ENCODE data around the gene DLGAP4. TPM values are rescaled to one million over a fixed set of nuclear protein-coding genes. Genes with fewer than 3 reads are reported as not detected.

The DLGAP4 gene, protein sequence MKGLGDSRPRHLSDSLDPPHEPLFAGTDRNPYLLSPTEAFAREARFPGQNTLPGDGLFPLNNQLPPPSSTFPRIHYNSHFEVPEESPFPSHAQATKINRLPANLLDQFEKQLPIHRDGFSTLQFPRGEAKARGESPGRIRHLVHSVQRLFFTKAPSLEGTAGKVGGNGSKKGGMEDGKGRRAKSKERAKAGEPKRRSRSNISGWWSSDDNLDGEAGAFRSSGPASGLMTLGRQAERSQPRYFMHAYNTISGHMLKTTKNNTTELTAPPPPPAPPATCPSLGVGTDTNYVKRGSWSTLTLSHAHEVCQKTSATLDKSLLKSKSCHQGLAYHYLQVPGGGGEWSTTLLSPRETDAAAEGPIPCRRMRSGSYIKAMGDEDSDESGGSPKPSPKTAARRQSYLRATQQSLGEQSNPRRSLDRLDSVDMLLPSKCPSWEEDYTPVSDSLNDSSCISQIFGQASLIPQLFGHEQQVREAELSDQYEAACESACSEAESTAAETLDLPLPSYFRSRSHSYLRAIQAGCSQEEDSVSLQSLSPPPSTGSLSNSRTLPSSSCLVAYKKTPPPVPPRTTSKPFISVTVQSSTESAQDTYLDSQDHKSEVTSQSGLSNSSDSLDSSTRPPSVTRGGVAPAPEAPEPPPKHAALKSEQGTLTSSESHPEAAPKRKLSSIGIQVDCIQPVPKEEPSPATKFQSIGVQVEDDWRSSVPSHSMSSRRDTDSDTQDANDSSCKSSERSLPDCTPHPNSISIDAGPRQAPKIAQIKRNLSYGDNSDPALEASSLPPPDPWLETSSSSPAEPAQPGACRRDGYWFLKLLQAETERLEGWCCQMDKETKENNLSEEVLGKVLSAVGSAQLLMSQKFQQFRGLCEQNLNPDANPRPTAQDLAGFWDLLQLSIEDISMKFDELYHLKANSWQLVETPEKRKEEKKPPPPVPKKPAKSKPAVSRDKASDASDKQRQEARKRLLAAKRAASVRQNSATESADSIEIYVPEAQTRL
- total RNA-seq (2013; cell fraction: nucleolus; rRNA removed): 91.2 and 105 TPM in 2 replicates
- 13.3 and 14.8 TPM in 2 replicates for total RNA-seq (2014; rRNA removed)
- 9.7 and 12.1 TPM in 2 replicates for total RNA-seq (2014; rRNA removed; fragmentation: Illumina TruSeq; extraction: Trizol)
- 42.4 and 43.3 TPM in 2 replicates for total RNA-seq (2021)
- 9.4 TPM for polyA plus RNA-seq (2011; ENCODE audit: low read depth)
- polyA plus RNA-seq (2011; rRNA removed): 6.4 and 9.6 TPM in 2 replicates
- polyA plus RNA-seq (2011; cell fraction: cytosol; rRNA removed): 23.0 and 25.4 TPM in 2 replicates
- polyA plus RNA-seq (2011; cell fraction: nucleus; rRNA removed): 81.8 and 95.7 TPM in 2 replicates
- 22.7 and 28.5 TPM in 2 replicates for polyA plus RNA-seq (2012)
- polyA plus RNA-seq (2014; fragmentation: Illumina TruSeq; extraction: Trizol): 22.5 and 29.6 TPM in 2 replicates
- polyA plus RNA-seq (2014; fragmentation: Nextera tagmentation; extraction: Ambion mirVana): under 1 TPM; 0.42 to 0.90 TPM
- 25.3 and 28.8 TPM in 2 replicates for polyA plus RNA-seq (2014; rRNA removed)
- polyA plus RNA-seq (2016; fragmentation: Nextera tagmentation; extraction: Ambion mirVana): 10 to 100 TPM; 24.6 to 28.2 TPM
- 16.2 and 32.1 TPM in 2 replicates for polyA minus RNA-seq (2011; rRNA and poly(A)+ RNA removed)
- 18.9 and 29.1 TPM in 2 replicates for polyA minus RNA-seq (2011; cell fraction: cytosol; rRNA and poly(A)+ RNA removed)
- polyA minus RNA-seq (2011; cell fraction: nucleus; rRNA and poly(A)+ RNA removed): 20.8 and 27.7 TPM in 2 replicates
- Bru-seq, nascent RNA: percentile 58 among the genes with signal in this experiment
- BruChase-seq, experiment 1, labeled RNA remaining after a 6-hour chase: percentile 64 among the genes with signal in this experiment
- BruChase-seq, experiment 2, labeled RNA remaining after a 2-hour chase: percentile 58 among the genes with signal in this experiment
- long read RNA-seq, experiment 1, partial matches to known transcripts: 4 of 10 reads
- long read RNA-seq, experiment 1, other reads (novel, unspliced or antisense): 4 of 10 reads
- long read RNA-seq, experiment 2, partial matches to known transcripts: 0 of 6 reads
- long read RNA-seq, experiment 2, other reads (novel, unspliced or antisense): 6 of 6 reads

DNA sequence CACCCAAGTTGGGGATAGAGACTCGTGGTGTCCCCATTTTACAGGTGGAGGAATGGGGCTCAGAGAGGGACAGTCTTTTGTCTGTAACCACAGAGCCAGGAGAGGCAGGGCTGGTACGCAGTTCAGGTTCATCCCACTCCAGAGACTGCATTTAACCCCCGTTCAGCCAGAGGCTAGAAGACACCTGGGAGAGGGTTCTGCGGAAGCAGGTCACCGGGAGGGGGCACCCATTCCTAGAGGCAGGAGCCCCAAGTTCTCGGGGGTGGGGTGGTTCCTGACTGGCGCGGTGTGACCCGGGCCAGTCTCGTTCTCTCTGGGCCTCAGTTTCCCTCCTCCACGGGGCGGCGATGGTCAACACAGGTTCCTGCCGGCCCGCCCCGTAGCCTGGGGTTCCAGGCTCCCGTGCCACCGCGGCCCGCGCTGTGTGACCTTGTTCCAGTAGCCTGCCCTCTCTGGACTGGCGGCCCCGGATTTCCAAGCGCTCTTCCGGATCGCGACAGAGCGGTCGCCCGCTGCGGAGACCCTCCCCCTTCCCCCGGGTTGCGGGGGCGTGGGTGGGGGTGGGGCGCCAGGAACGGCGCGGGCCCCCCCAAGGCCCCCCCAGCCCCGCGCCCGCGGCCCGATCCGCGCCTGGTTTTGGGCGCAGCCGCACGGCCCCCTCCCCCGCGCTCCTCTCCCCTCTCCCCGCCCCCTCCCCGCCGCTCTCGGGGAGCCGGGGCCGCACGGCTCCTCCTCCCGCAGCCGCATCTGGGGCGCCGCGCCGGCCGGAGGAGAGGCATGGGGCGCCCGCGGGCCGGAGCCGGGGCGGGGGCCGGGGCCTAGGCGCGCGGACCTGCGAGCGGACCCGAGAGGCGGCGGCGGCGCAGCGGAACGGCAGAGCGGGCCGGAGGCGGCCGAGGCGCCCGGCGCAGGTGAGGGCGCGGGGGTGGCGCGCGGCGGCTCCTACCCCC, at the start of gene DLGAP4:
Gene DLGAP4, plus strand, starts transcription at position 738 of the 950 bp plus-strand sequence. CDS start 125,379 bp downstream, outside the sequence.
- ChIA-PET POLR2A (no interaction called here), RAD21 (ENCODE audit: unreplicated experiment) (no interaction called here), SMC1A (ENCODE audit: uncharacterized antibody, unreplicated experiment) (no interaction called here), CTCF (no interaction called here)
- Histone ChIP-seq H3K27ac (ENCODE audit: control insufficient read depth, insufficient read depth) (no peak within 1 kb of the TSS), H2AFZ (ENCODE audit: control insufficient read depth, low read depth, low read length) (no peak within 1 kb of the TSS), H3K9me3 (replicated peaks; ENCODE audit: control insufficient read depth, insufficient read depth, low read length) (no peaks in the 10 kb centered on the region), H3K4me1 (ENCODE audit: control insufficient read depth, insufficient read depth, low read length) (no peaks in the 10 kb centered on the region), H3K36me3 (ENCODE audit: control insufficient read depth in 2 of 2, insufficient read depth in 2 of 2, low read length in 1 of 2) (no peaks in the 10 kb centered on the region), H3K9ac (ENCODE audit: control insufficient read depth, insufficient read depth, low read length) (no peak within 1 kb of the TSS), H4K20me1 (ENCODE audit: control insufficient read depth, insufficient read depth) (no peaks in the 10 kb centered on the region), H3K4me2 (ENCODE audit: control insufficient read depth, insufficient read depth) (no peak within 1 kb of the TSS), H3K4me3 (no peak within 1 kb of the TSS), H3K27me3 (replicated peaks in 1 of 2; ENCODE audit: control insufficient read depth in 2 of 2, insufficient read depth in 2 of 2, low read length in 1 of 2) (peaks cover 13 to 14% of the 10 kb centered on the region in 2 experiments), H3K79me2 (ENCODE audit: control insufficient read depth, insufficient read depth, low read length) (no peaks in the 10 kb centered on the region)
- 39% methylated on average over 30 of the region's 96 CpGs for WGBS (ENCODE audit: insufficient coverage, insufficient replicate concordance, low lambda C conversion rate, missing lambda C conversion rate)
- in situ Hi-C loops (cut with MboI): no loop called here
- ATAC-seq (no peak), FAIRE-seq (no peak), DNase-seq (ENCODE audit: low read depth, low spot score) (no peak)
- intact Hi-C loops (cut with micrococcal nuclease; ENCODE audit: unreplicated experiment): no loop called here
- no TSS peak for BruUV-seq (replicated peaks)
- TF ChIP-seq SREBF2 (IDR thresholded peaks at IDR 0.05; ENCODE audit: low read length) (no peak), CUX1 (IDR thresholded peaks at IDR 0.05; ENCODE audit: insufficient replicate concordance, low read depth, low read length) (no peak), BCL11A (IDR thresholded peaks at IDR 0.05; ENCODE audit: low read depth, low read length) (no peak), ZNF217 (IDR thresholded peaks at IDR 0.05) (no peak), RUNX3 (IDR thresholded peaks at IDR 0.05; ENCODE audit: low read length) (no peak), DPF2 (IDR thresholded peaks at IDR 0.05) (no peak), JUNB (IDR thresholded peaks at IDR 0.05) (no peak), SREBF1 (IDR thresholded peaks at IDR 0.05; ENCODE audit: low read length) (no peak), GABPA (IDR thresholded peaks at IDR 0.05; ENCODE audit: low read depth) (no peak)
- TF ChIP-seq, protein P1, sequence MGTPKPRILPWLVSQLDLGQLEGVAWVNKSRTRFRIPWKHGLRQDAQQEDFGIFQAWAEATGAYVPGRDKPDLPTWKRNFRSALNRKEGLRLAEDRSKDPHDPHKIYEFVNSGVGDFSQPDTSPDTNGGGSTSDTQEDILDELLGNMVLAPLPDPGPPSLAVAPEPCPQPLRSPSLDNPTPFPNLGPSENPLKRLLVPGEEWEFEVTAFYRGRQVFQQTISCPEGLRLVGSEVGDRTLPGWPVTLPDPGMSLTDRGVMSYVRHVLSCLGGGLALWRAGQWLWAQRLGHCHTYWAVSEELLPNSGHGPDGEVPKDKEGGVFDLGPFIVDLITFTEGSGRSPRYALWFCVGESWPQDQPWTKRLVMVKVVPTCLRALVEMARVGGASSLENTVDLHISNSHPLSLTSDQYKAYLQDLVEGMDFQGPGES (IDR thresholded peaks at IDR 0.05): no peak

All from GM12878 (cell line).